HK-2 (cell line): ENCODE results near the gene CCL8.

ENCODE experiments used
- DNase-seq: peaks from one replicate; pipeline ENCODE4 v3.0.0-alpha.2; 2018; ENCODE audit not compliant: unreplicated experiment

CCL8 gene

GRCh38 chr17:34367486-34368195, 48.4 kb downstream of the CCL8 start:
- DNase-seq: no peak

GRCh38 chr17:34368196-34368945, 49.1 kb downstream of the CCL8 start:
- no peak for DNase-seq

GRCh38 chr17:34368946-34369500, 49.8 kb downstream of the CCL8 start:
- DNase-seq: no peak

GRCh38 chr17:34369571-34369970, 50.3 kb downstream of the CCL8 start:
- DNase-seq: no peak

GRCh38 chr17:34370376-34370996, 51.3 kb downstream of the CCL8 start:
- no peak for DNase-seq

GRCh38 chr17:34370997-34371395, 51.8 kb downstream of the CCL8 start:
- no peak for DNase-seq
